ENCODE data around the gene SPAG7.

SPAG7 gene

DNA sequence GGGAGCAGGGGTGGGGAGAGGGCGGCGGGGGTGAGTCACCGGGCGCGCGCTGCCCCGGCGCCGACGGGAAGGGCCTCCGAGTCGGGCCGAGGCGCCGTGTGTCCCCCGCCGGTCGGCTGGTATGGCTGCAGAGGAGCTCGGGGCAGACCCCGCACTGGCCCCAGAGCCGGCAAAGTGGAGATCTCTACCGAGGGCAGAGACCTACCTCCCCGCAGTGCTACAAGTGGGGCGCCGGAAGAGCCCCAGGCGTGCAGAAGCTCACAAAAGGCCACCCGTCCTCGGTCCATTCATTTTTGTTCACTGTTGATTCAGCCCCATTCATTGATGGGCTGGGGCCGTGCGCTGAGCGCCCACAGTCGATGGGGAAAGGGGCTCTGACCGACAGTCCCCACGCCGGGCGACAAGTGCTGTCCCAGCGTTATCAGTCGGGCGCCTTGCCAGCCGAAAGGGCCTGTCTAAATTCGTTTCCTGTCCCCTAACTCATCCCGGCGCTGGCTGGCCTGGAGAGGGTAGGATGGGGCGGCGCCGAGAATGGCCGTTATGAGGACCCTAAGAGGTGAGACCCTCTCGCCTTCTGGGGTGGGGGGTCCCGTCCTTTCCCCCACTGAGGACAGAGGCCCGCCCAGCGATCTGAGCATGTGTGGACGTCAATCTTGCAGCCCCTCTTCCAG, 17.4 kb downstream of the SPAG7 start:
- DNase-seq (ENCODE audit: low read depth in 1 of 2, low spot score in 1 of 2), result no peak

DNA sequence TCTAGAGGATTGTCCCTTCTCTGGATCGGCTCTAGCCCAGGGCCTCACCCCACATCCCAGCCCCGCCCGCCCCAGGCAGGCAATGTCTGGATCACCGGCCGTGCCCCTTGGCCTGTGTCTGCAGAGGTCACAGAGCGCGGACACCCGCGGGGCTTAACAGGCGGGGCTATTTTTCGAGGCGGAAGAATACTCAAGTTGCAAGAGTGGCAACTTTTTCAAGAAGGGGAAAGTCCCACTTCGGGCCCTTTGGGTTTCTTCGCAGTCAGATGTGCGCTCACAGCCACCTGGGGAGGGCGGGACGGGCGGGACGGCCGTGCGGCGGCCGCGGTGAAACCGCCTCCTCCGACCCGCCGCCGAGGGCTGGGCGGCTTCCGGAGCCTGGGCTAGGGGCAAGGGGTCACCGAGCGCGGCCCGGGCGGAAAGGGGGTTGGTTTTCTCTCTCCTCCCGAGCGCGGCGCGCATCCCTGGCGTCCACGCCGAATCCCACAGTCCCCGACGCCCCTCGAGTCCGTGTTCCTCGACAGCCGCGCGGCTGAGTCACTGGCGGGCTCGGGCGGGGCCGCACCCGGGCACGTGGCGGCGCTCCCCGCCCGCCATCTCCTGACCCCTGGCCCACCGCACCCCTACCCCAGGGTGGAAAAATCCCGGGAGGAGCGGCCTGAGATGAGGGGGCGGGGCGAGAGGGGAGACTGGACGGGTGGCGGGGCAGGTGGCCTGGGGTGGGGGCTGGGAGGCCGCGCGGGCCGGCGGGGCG, 18.1 kb downstream of the SPAG7 start:
- DNase-seq (ENCODE audit: low read depth in 1 of 2, low spot score in 1 of 2), result peak; percentile 68 to 76

DNA sequence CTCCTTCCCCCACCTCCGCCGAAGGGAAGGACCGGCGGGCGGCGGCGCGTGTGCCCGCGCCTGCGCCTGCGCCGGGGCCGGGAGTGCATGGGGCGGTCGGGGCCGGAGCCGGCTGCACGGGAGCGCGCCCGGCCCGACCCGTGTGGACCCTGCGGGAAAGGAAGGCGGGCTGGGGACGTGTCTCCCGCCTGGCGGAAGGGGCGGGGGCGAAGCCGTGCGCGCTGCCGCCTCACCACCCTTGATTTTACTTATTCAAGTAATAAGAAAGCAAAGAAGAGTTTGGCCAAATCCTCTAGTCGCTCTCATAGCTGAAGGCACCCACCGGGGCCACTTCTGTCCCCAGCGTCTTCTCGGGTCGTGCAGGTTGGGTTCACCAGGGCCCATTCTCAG, 18.7 kb downstream of the SPAG7 start:
- peak; percentile 63 to 67 for DNase-seq (ENCODE audit: low read depth in 1 of 2, low spot score in 1 of 2)

DNA sequence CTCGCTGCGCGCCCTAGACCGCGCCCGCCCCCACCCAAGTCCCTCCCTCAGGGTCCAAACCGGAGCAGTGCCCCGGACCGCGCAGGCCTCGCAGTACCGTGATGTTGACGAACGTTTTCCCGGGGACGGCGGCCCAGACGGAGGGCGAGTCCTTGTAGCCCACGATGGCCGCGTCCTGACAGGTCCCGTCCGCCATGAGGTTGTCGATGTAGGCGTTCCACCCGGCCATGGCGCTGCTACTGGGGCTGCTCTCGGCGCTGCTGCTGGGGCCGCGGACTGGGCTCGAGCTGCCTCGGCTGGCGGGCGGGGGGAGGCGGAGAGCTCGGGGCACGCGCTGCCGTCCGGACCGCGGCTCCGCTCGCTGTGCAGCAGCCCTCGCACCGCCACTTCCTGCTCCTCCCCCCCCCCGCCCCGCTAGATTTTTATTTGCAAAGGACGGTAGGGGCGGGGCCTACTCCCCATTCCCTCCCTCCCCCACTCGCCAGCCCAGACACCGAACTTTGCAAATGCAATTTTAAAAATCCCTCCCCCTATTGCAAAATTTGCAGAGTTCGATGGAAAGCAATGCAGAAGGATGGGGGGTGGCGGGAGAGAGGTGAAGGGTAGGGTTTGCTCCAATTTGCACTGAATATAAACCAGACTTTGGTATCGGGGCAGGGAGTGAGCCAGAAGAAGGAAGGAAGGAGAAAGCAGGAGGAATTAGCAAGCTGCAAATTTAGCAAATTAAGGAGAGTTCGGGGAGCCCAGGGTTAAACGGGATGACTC, 19.3 kb downstream of the SPAG7 start, which contains the start of gene PFN1:
Gene PFN1, minus strand, starts transcription at position 365 of the 765 bp plus-strand sequence. Its CDS starts 136 bp downstream, at position 229.
- peak; percentile 73 to 89 for DNase-seq (ENCODE audit: low read depth in 1 of 2, low spot score in 1 of 2)

DNA sequence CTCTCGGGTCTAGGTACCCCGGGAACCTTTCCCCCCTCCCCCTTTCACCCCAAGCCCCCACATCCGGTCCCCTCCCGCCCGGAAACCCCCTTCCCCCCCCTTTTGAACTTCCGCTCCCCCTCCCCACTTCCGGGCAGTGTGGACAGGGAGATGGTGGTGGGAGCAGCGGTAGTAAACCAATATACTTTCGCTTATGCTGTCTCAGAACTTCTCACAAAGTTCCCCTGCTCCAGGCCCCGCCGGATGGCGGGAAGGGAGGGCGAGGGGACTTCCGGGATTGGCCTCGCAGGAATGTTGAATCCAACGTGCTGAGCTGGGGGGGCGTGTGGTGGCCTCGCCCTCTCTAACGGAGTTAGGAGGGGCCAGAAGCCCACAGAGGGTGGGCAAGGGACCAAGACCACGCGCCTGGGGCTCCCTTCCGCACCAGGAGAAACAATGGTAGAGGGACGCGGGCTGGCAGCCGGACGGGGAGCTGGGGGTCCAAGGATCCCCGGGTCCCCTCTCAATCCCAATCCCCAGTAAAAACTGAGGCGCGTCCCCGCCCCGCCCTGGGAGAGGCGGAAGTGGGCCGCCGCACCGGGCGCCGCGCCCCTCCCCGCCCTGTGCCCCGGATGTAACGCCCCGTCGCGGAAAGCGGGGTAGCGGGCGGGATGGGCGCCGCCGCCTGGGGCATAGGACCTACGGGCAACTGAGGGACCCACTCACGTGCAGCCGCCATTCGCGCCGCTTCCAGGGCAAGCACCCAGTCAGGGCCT, 20.0 kb downstream of the SPAG7 start:
- DNase-seq (ENCODE audit: low read depth in 1 of 2, low spot score in 1 of 2), result peak; percentile 50 to 59

DNA sequence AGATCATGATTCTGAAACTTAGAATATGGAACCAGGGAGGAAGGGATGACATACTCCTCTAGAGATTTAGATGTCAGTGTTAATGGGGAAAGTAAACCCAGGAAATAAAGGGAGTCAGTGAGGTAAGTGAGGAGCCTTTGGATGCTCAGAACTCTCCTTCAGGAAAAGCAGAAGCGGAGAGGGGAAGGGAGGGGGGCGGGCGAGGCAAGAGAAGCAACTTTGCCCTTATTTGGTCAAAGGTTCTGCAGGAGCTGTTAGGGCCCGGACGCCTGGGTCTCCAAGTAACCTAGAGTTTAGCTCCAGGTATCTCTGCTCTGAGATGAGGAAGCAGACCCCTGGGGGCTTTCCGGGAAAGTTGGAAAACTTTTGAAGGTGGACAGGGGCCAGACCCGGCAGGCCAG, 20.6 kb downstream of the SPAG7 start:
- DNase-seq (ENCODE audit: low read depth in 1 of 2, low spot score in 1 of 2), result peak in 1 of 2 donors; percentile 15

DNA sequence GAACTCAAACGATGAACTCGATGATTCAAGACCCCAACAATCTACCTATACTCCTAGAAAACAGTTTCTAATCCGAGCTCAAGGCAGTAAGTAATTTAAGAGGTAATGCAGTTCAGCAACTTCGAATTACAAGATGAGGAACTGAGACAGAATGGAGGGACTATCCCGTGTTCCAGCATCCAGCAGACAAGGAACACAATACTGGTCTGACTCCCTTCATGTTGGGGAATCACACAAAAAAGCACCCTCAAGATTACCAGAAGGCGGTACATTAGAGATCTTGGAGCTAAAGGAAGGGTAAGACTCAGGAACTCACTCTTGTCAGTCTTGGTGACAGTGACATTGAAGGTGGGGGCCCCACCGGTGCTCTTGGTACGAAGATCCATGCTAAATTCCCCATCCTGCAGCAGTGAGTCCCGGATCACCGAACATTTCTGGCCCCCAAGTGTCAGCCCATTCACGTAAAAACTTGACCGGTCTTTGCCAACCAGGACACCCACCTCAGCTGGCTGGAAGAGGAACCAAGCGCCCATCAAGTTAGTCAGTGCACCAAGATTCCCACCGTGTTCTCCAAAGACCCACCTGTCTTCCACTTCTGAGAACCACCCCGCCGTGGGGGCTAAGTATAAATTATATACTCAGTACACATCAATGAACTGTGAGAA, 21.2 kb downstream of the SPAG7 start:
- DNase-seq (ENCODE audit: low read depth in 1 of 2, low spot score in 1 of 2), result no peak

DNA sequence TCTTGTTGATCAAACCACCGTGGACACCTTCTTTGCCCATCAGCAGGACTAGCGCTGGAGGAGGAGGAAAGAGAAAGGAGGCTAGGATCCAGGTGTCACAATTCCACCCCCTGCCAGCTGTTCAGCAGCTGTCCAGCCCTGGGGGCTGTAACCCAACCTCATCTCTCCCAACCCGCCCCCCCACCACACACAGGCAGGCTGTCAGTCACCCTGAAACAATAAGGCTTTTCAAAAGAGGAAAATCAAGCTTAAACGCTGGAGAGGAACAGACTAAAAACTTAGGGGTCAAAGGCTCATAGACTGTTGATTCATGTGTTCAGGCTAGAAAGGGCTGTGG, 21.7 kb downstream of the SPAG7 start:
- DNase-seq (ENCODE audit: low read depth in 1 of 2, low spot score in 1 of 2), result no peak

DNA sequence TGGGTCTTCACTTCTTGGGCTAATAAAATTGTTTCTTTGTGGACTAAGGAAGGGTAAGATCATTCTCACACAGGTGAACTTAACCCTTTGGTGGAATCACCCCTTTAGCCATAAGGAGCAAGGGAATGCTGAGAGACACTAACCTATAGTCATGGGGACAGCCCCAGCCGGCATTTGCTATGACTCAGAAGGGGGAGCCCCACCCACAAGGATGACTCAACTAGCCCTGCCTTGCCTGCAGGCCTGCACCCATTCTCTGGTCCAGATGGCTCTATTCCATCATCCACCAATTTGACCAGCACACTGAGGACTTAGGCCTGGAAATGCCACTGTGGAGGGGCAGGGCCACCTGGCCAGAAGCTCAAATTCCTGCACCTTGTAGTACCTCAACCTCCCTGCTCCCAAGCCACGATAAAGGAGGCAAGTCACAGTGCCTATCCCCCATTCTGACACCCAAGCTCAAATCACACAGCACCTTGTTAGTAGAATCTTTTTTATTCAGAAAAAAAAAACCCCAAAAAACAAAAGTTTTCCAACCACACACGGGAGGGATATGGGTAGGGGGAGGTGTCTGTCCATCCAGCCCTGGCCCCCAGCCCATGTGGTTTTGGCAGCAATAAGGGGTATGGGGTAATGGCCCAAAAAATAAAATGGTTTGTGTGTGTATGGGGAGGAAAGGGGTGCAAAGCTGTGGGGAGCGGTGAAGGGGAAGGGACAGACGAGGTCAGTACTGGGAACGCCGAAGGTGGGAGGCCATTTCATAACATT, 22.3 kb downstream of the SPAG7 start:
- peak; percentile 72 to 84 for DNase-seq (ENCODE audit: low read depth in 1 of 2, low spot score in 1 of 2)

DNA sequence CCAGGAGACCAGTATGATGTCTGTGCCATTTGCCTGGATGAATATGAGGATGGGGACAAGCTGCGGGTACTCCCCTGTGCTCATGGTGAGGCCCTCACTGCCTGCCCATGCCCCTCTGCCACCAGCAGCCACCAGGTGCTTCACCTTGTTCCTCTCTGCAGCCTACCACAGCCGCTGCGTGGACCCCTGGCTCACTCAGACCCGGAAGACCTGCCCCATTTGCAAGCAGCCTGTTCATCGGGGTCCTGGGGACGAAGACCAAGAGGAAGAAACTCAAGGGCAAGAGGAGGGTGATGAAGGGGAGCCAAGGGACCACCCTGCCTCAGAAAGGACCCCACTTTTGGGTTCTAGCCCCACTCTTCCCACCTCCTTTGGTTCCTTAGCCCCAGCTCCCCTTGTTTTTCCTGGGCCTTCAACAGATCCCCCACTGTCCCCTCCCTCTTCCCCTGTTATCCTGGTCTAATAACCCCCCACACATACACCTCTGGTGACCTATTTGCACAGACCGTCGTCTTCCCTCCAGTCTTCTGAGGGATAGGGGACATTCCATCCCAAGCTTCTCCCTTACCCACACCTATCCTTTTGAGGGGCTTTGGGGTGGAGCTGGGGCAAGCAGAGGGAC, 23.0 kb downstream of the SPAG7 start:
- DNase-seq (ENCODE audit: low read depth in 1 of 2, low spot score in 1 of 2), result peak in 1 of 2 donors; percentile 26

DNA sequence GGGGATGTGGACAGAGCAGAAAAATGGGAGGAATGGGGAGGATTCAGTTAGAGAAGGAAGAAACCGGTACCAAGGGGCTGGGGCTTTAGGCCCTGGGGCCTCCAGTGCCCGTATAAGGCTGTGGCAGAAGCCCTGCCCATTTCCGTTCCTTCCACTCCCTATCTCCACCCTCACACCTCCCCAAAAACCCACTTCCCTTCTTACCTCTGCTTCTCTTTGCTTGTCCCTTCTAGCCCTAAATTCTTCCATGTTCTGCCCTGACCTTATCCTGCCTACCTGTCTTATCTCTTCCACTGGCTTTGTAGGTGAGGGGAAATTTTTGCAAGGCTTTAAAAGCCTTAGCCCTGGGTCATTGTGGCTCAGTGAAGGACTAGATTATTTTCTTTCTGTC, 23.5 kb downstream of the SPAG7 start:
- no peak for DNase-seq (ENCODE audit: low read depth in 1 of 2, low spot score in 1 of 2)

DNA sequence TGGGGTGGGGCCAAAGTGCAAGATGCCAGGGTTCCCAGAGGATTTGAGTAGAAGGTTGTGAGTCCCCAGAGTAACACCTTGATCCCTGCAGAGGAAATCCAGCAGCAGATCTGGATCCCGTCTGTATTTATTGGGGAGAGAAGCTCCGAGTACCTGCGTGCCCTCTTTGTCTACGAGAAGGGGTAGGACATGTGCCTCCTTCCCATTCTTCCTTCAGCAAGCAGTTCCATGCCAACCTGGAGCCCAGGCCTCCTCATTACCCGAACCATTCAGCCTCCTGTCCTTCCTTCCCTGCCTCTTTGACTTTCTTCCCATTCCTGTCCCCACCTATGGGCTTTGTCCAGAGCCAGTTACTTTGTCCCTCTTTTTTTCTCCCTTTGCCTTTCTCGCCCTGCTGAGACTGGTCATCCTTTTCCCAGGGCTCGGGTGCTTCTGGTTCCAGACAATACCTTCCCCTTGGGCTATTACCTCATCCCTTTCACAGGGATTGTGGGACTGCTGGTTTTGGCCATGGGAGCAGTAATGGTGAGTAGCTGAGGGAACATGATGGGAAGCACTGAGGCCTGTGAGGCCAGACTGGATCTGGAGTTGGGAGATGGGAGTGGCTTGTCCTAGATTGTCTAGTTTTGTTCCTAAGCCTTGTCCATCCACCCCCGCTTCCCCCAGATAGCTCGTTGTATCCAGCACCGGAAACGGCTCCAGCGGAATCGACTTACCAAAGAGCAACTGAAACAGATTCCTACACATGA, 24.7 kb downstream of the SPAG7 start:
- no peak for DNase-seq (ENCODE audit: low read depth in 1 of 2, low spot score in 1 of 2)

DNA sequence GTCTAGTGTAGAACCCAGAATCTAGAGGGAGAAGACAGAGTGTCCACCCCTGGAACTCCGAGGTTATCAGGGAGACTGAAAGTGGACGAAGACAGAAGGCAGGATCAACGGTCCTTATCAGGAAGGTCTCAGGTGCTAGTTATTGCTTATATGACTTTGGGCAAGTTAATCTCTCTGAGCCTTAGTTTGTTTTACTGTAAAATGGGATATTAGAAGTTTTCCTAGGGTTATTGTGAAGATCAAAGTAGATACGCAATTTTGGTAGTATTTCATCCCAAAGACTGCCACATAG, 26.4 kb downstream of the SPAG7 start:
- DNase-seq (ENCODE audit: low read depth in 1 of 2, low spot score in 1 of 2), result no peak

DNA sequence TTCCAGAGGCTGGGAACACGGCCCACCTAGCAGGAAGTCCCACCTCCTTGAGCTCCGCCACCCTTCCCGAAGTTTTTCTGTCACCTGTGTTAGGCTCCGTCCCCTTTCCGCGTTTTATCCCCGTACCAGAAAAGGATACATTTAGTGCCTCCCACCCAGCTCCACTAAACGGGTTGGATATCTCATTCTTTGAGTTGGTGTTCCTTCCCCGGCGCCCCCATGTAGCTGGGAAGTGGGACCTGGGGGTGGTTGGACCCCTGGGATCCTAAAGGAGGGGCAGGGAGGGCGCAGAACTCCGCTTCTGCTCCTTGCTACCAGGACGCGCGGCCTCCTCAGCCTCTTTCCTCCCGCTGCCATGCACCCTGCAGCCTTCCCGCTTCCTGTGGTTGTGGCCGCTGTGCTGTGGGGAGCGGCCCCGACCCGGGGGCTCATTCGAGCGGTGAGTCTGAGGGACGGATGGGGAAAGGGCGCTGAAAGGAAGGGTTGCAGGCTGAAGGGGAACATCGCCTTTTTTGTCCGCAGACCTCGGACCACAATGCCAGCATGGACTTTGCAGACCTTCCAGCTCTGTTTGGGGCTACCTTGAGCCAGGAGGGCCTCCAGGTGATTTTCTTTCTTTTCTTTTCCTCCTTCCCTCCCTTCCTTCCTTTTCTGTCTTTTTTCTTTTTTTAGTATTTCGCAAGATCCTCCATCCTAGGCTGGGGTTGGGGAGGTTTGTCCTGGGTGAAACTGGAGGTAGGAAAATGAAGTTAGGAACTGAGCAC, 26.9 kb downstream of the SPAG7 start:
- no peak for DNase-seq (ENCODE audit: low read depth in 1 of 2, low spot score in 1 of 2)

DNA sequence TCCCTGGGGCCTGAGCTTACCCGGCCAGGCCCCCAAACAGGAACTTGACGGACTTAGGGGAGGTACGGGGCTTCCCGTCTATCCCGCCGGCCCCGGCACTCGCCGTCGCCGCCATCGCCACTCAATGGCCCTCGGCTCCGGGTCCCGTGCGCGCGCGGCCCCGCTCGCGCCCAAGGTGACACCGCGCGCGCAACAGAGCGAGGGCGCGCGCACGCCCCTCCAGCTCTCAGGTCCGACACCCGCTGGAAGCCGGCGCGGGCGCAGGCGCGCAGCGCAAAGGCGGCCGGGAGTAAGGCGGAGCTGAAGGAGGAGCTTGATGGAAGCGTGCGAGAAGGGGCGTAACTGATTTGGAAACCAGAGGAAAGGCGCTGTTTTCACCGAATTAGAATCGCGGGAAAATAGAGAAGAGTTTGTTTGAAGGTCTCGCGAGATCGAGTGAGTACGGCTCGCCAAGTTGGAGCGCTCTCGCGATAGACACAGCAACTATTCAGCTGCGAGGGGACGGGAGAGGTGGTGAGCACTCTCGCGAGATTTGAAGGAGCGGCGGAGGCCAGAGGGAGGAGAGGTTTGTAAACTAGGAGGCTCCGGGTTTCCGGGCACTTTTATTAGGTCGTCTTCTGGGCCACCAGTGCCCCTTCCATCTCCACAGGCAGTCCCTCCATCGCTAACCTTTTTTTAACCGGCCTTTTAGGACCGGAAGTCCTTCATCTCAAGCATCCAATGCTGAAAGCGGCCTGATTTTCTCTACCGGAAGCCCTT, 27.6 kb downstream of the SPAG7 start, which contains the start of the genes RNF167 and SLC25A11:
Gene RNF167, plus strand, starts transcription at position 473 of the 759 bp plus-strand sequence. CDS start 642 bp downstream, outside the sequence.
Gene SLC25A11, minus strand, starts transcription at position 251 of the 759 bp plus-strand sequence. Its CDS starts 136 bp downstream, at position 115.
- DNase-seq (ENCODE audit: low read depth in 1 of 2, low spot score in 1 of 2), result peak; percentile 80 to 96

DNA sequence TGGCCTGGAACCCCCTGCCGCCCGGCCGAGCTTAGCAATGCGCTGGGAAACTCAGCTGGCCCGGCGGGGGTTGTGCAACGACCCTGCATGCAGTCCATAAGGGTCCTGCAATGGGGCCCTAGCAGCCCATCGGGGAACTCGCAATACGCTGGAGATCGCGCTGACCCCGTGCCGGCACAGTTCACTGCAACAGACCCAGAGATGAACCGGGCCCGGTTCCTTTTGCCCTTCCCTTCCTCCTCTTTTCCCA, 28.1 kb downstream of the SPAG7 start:
- no peak for DNase-seq (ENCODE audit: low read depth in 1 of 2, low spot score in 1 of 2)

DNA sequence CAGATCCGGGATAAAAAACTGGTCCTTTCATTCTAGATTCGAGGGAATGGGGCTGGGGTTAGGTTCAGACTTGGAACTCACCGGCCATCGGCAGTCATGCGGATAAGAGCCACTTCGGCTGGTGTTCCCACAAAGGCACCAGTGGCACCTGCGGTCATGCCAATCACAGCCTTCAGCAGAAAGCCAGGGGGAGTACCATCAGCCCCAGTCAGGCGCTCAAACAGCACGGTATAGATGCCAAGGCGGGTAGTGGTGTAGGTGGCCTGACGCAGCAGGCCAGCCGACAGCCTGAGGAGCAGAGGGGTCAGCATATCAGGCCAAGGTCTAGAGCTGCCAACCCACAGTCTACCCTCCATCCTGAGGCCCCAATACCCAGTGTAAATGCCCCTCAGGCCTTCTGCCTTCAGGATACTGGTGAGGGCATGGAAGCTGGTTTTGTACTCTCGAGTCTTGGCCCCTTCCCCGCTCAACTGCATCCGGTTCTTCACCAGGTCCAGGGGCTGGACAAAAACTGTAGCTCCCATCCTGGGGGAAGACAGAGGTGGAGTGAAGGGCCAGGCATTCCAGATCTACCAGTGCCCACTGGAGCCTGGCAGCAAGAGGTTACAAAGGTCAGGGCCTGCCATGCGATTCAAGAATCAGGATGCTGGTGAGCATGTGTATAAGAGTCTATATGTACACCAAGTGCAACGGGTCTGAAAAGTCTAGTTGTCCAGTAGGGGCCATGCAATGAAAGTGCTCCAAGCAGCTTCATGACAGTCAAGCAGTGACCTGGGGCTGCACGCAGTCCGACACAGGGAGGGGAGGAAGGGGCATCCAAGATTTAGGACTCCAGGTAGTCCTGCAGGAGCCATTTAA, 28.7 kb downstream of the SPAG7 start:
- DNase-seq (ENCODE audit: low read depth in 1 of 2, low spot score in 1 of 2), result no peak

Data from activated CD4-positive, alpha-beta T cell treated with anti-CD3 and anti-CD28 coated beads, Interleukin-2, amount 50 U/mL, for 24 hours (primary cell).